ENCODE data around the gene SATB2.

Gene SATB2

GRCh38 chr2:199228887-199229819 lies 228.6 kb downstream of the SATB2 start:
- DNase-seq, result peak; percentile 35

DNA sequence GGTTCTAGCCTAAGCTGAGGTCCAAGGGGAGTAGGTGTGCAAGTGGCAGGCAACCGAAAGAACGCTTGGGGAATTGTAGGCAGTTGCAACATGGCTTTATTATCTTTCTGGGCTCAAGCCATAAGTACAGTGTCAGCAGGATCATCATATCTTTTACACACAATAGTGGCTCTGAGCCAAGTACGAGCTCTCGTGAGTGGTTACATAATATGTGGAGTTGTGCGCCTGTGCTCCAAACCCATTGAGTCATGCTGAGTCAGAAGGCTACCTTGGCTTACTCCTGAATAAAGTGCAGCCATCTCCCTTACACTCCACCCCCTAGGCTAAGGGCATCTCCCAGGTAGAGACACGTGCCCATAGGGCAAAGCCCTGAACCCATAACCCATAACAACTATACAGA lies 233.9 kb downstream of the SATB2 start:
- no peak for DNase-seq

- DNase-seq, result no peak
Measured at GRCh38 chr2:199220920-199221319, 236.8 kb downstream of the SATB2 start.

GRCh38 chr2:199219551-199219950 lies 238.2 kb downstream of the SATB2 start:
- DNase-seq, result no peak
